ENCODE results near the gene VWA3B. TPM values are rescaled to one million over a fixed set of nuclear protein-coding genes. Genes with fewer than 3 reads are reported as not detected.
A peak's percentile ranks its signal among the peaks of the same experiment; 100 is the strongest.

VWA3B gene
- total RNA-seq, 1 experiment from 2014 or later, result not detected

GRCh38 chr2:98084151-98084868 is 2.7 kb upstream of the VWA3B start:
- DNase-seq, result no peak
- TF ChIP-seq CTCF (IDR thresholded peaks at IDR 0.05; ENCODE audit: unreplicated experiment), result no peak
- H3K27ac Mint-ChIP-seq (ENCODE audit: unreplicated experiment), result no peak overlapping the region
- no peaks in the 10 kb centered on the region for H3K9me3 Mint-ChIP-seq (ENCODE audit: low read depth, unreplicated experiment)
- no peak overlapping the region for H3K4me3 Mint-ChIP-seq (ENCODE audit: low read depth, unreplicated experiment)
- peaks cover 14% of the 10 kb centered on the region for H3K36me3 Mint-ChIP-seq (ENCODE audit: insufficient read depth, unreplicated experiment)
- CTCF ChIA-PET, result no interaction called here
- peaks cover 17% of the 10 kb centered on the region for H3K4me1 Mint-ChIP-seq (ENCODE audit: low read depth, unreplicated experiment)
- H3K27me3 Mint-ChIP-seq (ENCODE audit: unreplicated experiment), result peaks cover 40% of the 10 kb centered on the region
- intact Hi-C loops (cut with micrococcal nuclease; ENCODE audit: unreplicated experiment), result no loop called here
- BruUV-seq (replicated peaks), result no TSS peak

- H3K27ac Mint-ChIP-seq (ENCODE audit: unreplicated experiment), result no peak overlapping the region
- no peaks in the 10 kb centered on the region for H3K9me3 Mint-ChIP-seq (ENCODE audit: low read depth, unreplicated experiment)
- TF ChIP-seq CTCF (IDR thresholded peaks at IDR 0.05; ENCODE audit: unreplicated experiment), result no peak
- peaks cover 40% of the 10 kb centered on the region for H3K27me3 Mint-ChIP-seq (ENCODE audit: unreplicated experiment)
- intact Hi-C loops (cut with micrococcal nuclease; ENCODE audit: unreplicated experiment), result no loop called here
- DNase-seq, result no peak
- H3K4me3 Mint-ChIP-seq (ENCODE audit: low read depth, unreplicated experiment), result no peak overlapping the region
- BruUV-seq (replicated peaks), result no TSS peak
- CTCF ChIA-PET, result no interaction called here
- H3K4me1 Mint-ChIP-seq (ENCODE audit: low read depth, unreplicated experiment), result peaks cover 17% of the 10 kb centered on the region
- peaks cover 14% of the 10 kb centered on the region for H3K36me3 Mint-ChIP-seq (ENCODE audit: insufficient read depth, unreplicated experiment)
Observed at GRCh38 chr2:98084869-98085238, 2.1 kb upstream of the VWA3B start.

GRCh38 chr2:98085649-98086048 is 1.3 kb upstream of the VWA3B start:
- peaks cover 14% of the 10 kb centered on the region for H3K36me3 Mint-ChIP-seq (ENCODE audit: insufficient read depth, unreplicated experiment)
- H3K27me3 Mint-ChIP-seq (ENCODE audit: unreplicated experiment), result peaks cover 40% of the 10 kb centered on the region
- H3K27ac Mint-ChIP-seq (ENCODE audit: unreplicated experiment), result no peak overlapping the region
- H3K4me3 Mint-ChIP-seq (ENCODE audit: low read depth, unreplicated experiment), result peak overlapping the region; percentile 1
- intact Hi-C loops (cut with micrococcal nuclease; ENCODE audit: unreplicated experiment), result no loop called here
- BruUV-seq (replicated peaks), result no TSS peak
- H3K4me1 Mint-ChIP-seq (ENCODE audit: low read depth, unreplicated experiment), result peaks cover 17% of the 10 kb centered on the region
- no peak for TF ChIP-seq CTCF (IDR thresholded peaks at IDR 0.05; ENCODE audit: unreplicated experiment)
- CTCF ChIA-PET, result no interaction called here
- H3K9me3 Mint-ChIP-seq (ENCODE audit: low read depth, unreplicated experiment), result no peaks in the 10 kb centered on the region
- no peak for DNase-seq

- DNase-seq, result no peak
- intact Hi-C loops (cut with micrococcal nuclease; ENCODE audit: unreplicated experiment), result no loop called here
- Mint-ChIP-seq H3K27me3 (ENCODE audit: unreplicated experiment) (peaks cover 40% of the 10 kb centered on the region), H3K9me3 (ENCODE audit: low read depth, unreplicated experiment) (no peaks in the 10 kb centered on the region), H3K4me3 (ENCODE audit: low read depth, unreplicated experiment) (peak overlapping the region; percentile 97), H3K27ac (ENCODE audit: unreplicated experiment) (peak overlapping the region; percentile 28), H3K36me3 (ENCODE audit: insufficient read depth, unreplicated experiment) (peaks cover 14% of the 10 kb centered on the region), H3K4me1 (ENCODE audit: low read depth, unreplicated experiment) (peaks cover 17% of the 10 kb centered on the region)
- TSS peak; percentile 76 for BruUV-seq (replicated peaks)
- no peak for TF ChIP-seq CTCF (IDR thresholded peaks at IDR 0.05; ENCODE audit: unreplicated experiment)
- CTCF ChIA-PET, result interaction anchor here (0.6 kb wide), 1 partner anchor 63 kb away, joined by 3 read pairs; no protein-coding TSS in a partner anchor
Observed at GRCh38 chr2:98087447-98088020, 567 bp downstream of the VWA3B start.
